Stimulated activated CD4-positive, alpha-beta T cell treated with anti-CD3 and anti-CD28 coated beads, Interleukin-4, amount 100 ng/mL, for 4 hours (primary cell): ENCODE results near the gene PPP5C.
"Not testable (repeated sequence)": the region's sequence is repeated elsewhere in the genome, so short reads cannot be mapped to it uniquely, and the experiment has no call there.

Experiments
- DNase-seq, 2 experiments: peaks; one replicate each; pipeline ENCODE4 v3.0.0-alpha.2; 2020

The PPP5C gene

DNA sequence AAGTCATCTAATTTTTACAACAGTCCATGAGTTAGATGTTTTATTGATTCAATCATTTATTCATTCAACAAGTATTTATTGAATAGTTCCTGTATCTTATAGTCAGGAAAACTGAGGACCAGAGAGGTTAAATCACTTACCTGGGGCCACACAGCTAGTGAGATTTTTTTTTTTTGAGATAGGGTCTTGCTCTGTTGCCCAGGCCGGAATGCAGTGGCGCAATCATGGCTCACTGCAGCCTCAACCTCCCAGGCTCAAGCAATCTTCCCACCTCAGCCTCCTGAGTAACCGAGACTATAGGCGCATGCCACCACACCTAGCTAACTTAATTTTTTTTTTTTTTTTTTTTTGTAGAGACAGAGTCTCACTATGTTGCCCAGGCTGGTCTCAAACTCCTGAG is 88.8 kb downstream of the PPP5C start:
- not testable (repeated sequence) for DNase-seq
